HPDE6-E6E7 (cell line): ENCODE results near the gene MDGA2.
A peak's percentile ranks its signal among the peaks of the same experiment; 100 is the strongest.

ENCODE experiments used
- DNase-seq: peaks from one replicate; pipeline ENCODE4 v3.0.0; 2011; ENCODE audit warnings: missing footprints; ENCODE audit errors: extremely low spot score

MDGA2 gene

GRCh38 chr14:47490766-47491165, 184.6 kb downstream of the MDGA2 start:
- no peak for DNase-seq

- DNase-seq, result no peak
Measured at GRCh38 chr14:47490353-47490752, 185.1 kb downstream of the MDGA2 start.

- DNase-seq, result no peak
Measured at GRCh38 chr14:47485421-47485820, 190.0 kb downstream of the MDGA2 start.

- no peak for DNase-seq
Measured at GRCh38 chr14:47483449-47483848, 192.0 kb downstream of the MDGA2 start.

GRCh38 chr14:47471075-47471474, 204.3 kb downstream of the MDGA2 start:
- DNase-seq, result no peak

- no peak for DNase-seq
Measured at GRCh38 chr14:47466916-47467315, 208.5 kb downstream of the MDGA2 start.

- DNase-seq, result no peak
Measured at GRCh38 chr14:47454025-47454424, 221.4 kb downstream of the MDGA2 start.

GRCh38 chr14:47447076-47447475, 228.3 kb downstream of the MDGA2 start:
- DNase-seq, result no peak

GRCh38 chr14:47442211-47442610, 233.2 kb downstream of the MDGA2 start:
- DNase-seq, result peak; percentile 63

DNA sequence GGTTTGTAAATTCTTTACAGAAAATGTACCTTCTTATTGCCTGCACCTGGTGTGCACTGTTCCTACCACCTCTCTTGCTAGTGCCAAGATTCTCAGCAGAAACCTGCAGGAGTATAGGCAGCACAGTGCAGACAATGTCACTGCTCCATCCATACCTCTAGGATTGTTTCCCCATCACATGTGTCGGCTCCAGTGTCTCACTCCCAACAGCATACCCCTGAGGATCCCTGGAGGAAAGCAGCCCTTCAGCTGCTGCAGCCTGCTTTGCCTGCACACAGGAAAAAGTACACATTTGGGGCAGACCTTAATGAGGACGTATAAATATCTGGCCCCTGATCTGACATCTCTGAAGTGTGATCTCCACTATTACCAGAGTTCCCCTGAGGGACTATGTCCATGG, 235.5 kb downstream of the MDGA2 start:
- DNase-seq, result no peak

DNA sequence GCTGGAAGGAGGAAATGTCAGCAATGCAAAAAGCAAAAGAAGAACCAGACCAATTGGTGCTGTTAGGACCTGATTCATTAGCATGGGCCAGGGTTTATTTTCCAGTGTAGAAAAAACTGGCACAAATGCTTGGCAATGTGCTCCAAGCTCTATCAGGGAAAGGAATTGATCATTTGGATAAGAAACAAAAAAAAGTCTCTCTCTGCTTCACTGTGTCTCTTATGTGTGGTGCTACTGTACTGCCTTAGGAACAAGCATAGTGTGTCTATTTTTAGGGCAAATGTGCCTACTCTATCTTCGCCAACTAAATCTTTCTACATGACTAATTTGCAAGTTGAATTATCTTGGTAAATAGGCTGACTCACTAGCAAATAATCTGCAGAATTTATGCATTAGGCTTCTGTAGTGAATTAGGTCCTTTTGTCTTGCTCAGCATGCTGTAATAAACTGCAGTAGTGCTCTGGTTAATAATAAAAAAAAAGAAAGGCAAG, 236.7 kb downstream of the MDGA2 start:
- peak; percentile 14 for DNase-seq

DNA sequence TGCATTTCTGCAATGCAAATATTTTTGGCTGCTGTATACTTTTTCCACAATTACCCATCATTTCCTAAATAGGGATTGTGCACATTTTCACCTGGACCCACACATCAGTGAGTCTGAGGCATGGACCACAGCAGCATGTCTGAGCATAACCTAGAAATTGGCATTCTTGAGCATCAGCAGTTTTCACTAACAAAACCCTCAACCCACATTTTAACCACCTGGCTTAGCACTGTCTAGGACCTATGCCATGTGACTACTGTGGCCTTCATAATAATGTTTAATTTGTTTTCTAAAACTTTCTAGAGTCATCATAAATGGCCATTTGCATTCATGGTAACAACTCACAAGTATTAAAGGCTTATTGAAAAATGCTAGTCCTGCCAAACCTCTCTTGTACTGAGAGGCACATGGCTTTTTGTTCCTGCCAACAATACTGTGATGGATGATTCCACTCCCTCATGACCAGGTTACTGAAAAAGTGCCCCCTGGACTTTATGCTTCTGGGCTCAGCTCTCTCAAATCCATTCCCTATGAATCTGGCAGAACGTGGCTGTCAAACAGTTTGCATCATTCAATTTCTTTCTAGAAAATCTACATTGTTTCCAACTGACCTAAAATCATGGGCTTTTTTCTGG, 240.0 kb downstream of the MDGA2 start:
- DNase-seq, result no peak

DNA sequence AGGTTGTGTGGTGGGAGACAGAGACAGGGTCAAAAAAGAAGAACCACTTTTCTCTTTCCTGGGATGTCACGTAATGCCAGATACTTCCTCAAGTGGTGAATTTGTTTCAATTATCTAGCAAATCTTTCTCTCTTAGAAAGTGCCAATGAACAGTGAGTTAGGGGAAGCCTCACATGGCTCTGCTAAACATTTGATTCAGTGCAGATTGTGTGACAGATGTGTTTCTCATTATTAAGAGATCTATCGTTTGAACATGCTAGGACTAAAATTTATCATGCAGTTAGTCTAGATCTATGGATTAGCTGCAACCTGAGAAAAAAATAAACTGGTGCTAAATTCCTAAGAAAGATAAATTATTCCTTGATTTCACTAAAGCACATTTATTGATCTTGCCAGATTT, 247.8 kb downstream of the MDGA2 start:
- DNase-seq, result no peak

DNA sequence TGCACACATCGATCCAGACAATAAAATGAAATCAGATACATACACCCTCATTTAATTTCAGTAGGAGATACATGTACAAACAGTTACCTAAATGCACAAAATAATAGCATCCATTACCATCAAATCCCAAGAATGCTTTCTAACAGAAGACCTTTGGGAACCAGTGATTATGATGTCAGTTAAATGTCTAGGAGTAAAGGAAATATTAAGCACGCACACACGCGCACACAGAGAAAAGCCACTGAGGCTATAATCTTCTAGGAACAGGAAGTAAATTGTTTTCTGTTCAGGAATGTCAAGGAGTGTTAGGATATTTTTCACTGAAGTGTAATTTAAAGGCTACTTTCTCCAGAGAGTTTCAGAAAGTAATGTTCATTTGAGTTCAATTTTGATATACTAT, 250.1 kb downstream of the MDGA2 start:
- DNase-seq, result no peak

DNA sequence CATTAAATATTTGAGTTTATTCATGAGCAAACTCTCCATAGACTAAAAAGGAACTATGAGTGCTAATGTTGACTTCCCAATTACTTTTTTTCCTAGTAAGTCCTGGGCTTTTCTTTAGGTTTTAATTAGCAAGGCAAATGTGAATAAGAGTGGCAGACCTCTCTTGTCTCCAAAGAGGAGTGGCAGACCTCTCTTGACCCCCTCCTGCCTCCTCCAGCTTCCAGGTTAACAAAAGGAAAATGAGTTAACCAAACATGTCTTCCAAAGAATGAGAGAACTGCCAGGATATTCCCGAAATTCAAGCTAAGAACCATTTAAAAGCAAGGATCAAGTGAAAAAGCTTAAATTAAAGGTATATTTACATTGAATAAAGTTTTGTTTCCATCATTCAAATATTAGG, 253.2 kb downstream of the MDGA2 start:
- DNase-seq, result no peak

GRCh38 chr14:47411523-47411922, 263.9 kb downstream of the MDGA2 start:
- DNase-seq, result no peak

DNA sequence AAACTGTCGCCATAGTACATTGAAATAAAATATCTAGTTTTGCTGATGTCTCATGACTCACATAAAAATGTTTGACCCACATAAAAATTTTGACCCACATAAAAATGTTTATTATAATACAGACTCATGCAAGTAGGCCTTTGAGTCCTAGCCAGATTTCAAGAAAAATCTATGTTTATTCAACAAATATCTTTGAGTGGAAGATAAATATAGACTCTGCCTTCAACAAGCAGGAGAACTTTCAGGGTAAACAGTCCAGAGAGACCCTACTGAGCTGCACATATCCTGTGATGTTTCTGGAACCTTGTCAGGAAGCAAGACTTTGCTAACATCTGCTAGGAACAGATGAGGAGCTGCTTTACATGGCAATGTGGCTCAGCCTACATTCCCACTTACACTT, 283.1 kb downstream of the MDGA2 start:
- no peak for DNase-seq

DNA sequence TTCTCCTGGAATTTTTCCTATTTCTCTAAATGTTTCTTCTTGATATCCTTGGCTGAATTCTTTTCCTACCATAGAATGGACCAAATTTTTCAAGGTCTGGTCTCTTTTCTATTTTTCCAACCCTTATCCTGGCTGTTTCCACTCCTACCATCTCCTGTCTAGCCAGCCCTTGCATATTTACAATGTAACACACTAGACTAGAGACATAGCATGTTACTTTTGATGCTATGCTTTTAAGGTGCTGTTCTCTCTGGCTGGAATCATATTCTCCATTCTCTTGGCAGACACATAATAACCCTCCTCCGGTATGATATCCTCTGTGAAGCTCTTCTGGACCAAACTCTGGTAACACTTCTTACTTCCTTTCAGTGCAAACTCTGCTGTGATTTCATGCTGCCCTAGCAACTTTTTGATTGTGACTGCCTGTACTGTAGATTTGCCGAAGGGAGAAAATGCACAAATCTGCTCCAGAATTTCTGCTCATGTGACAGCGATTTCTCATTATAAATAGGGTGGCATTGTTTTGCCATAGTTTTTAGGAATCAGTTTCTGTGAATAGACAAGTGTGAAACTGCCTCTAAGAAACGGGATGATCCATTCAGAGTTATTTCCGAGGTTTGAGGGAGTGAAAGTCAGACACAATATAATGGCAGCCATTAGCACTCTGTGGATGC, 284.4 kb downstream of the MDGA2 start:
- DNase-seq, result no peak

DNA sequence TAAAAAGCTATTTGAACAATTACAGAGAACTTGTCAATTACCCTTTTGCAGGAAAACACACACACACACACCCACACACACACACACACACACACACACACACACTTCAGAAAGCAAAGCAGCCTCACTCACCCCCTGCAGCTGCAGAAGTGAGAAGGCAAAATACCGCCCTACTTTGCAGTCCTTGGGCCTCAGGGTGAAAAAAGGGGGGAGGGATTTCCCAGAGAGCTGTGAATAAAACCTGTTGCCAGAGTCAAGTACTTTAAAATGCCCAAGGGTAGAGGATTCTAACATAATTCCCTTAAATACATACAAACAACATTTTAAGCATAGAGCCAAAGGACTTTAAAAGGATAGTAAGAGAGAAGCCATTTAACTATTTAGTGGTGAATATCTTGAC, 285.9 kb downstream of the MDGA2 start:
- no peak for DNase-seq

- DNase-seq, result no peak
Measured at GRCh38 chr14:47366006-47366405, 309.4 kb downstream of the MDGA2 start.

GRCh38 chr14:47365233-47365632, 310.2 kb downstream of the MDGA2 start:
- no peak for DNase-seq

GRCh38 chr14:47353186-47353585, 322.2 kb downstream of the MDGA2 start:
- DNase-seq, result no peak

GRCh38 chr14:47346849-47347248, 328.6 kb downstream of the MDGA2 start:
- DNase-seq, result no peak

DNA sequence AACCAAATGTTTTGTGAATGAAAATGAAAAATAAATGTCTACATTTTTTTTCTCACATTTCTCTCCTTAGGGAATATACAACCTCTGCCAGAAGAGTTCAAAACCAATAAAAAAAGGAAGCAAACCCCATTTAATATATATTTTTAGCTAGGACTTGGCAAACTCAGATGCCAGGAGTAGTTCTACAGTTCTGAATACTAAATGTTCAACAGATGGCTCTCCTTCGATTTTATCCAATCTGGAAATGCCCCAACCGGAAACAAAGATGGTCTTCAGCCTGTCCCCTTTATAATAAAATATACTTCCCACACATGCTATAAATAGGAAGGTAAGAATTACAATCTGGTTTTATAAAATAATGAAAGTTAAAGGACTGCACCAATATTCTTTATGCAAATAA, 330.4 kb downstream of the MDGA2 start:
- no peak for DNase-seq
